Activated CD4-positive, CD25-positive, alpha-beta regulatory T cell (primary cell): ENCODE measurements around the gene EPHB2.

Experiments
- DNase-seq, 4 experiments: peaks; one replicate each; lab custom pipeline; 2025; lab: John Stamatoyannopoulos, UW

The EPHB2 gene

DNA sequence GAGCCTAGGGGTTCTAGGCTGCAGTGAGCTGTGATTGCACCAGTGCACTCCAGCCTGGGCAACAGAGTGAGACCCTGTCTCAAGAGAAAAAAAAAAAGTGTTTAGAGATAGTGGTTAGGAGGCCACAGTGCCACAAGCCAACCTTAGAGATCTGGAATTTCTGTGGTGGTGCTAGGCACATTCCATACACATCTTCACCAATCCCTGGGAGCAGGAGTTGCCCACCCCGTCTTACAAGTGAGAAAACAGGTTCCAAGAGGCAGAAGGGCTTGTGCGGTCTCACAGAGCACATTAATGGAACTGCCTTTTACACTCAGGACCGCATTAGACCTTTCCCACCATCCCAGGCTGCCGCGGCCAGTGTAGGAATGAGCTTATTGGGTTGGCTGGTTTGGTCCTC lies 93.2 kb downstream of the EPHB2 start:
- DNase-seq: no peak

DNA sequence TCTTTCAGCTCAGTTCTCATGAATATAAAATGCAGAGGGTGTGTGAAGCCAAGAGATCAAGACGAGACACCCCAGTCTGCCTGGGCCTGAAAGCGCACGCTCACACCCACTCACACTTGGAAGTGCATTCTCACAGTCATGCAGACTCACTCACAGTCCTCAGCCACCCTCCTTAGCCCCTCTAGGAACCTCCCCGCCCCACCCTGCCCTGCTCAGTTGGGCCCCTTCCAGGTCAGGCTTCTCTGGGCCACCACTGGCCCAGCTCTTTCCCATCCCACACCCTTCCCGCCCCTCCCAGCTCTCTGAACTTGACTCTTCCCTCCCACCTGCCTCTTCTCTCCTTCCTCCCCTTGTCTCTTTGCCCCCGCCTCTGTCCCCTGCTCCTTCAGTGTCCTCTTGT lies 93.8 kb downstream of the EPHB2 start:
- DNase-seq: no peak

DNA sequence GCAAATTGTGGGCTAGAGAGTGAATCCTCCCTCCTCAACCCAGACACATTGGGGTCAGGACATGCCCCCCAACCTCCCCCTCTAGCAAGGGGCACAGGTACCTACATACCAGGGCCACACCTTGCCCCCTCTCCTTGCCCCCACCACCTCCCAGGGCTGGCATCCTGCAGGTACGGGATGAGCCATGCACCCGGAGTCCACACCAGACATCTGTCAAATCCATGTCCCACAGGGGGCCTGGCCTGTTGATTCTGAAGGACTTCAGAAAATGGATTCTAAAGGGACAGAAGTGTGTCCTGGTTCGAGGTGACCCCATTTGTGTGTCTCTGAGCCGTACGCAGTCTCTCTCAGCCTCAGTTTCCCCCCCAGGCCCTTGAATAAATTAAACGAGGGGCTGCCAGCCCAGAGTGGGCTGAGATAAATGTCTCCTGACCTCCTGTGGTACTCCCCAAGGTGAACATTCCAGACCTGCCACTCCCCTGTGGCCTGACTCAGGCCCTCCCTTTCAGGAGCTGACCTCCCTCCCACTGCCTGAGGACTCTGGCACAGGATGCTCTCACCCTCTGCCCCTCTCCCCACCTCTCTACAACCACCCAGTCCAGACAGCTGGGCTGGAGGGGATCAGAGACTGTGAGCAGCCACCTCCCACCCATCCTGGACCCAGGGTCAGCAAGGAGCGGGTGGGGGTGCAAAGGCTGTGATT lies 94.5 kb downstream of the EPHB2 start:
- no peak for DNase-seq

DNA sequence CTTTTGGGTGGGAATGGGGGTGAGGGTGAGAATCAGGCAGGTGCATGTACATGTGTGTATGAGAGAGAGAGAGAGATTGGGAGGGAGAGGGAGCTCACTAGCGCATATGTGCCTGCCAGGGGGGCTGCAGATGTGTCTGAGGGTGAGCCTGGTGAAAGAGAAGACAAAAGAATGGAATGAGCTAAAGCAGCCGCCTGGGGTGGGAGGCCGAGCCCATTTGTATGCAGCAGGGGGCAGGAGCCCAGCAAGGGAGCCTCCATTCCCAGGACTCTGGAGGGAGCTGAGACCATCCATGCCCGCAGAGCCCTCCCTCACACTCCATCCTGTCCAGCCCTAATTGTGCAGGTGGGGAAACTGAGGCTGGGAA lies 95.0 kb downstream of the EPHB2 start:
- no peak for DNase-seq

DNA sequence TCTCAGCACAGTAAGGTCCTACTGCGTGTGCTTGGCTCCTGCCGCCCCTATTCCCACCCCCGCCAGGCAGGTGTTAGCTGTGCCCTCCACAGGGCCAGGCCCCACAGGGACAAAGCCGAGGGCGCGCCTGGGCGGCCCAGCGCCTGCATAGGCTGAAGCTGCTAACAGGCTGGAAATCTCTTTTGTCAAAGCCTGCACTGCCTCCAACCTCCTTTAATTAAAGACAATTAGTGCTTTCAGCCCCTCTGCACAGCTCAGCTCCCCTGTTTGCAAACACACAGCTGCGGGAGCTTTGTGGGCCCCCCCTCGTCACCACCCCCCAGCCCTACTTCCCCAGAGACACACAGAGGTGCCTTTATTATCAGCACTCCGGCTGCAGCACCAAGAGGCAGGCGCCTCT lies 95.9 kb downstream of the EPHB2 start:
- DNase-seq: no peak

DNA sequence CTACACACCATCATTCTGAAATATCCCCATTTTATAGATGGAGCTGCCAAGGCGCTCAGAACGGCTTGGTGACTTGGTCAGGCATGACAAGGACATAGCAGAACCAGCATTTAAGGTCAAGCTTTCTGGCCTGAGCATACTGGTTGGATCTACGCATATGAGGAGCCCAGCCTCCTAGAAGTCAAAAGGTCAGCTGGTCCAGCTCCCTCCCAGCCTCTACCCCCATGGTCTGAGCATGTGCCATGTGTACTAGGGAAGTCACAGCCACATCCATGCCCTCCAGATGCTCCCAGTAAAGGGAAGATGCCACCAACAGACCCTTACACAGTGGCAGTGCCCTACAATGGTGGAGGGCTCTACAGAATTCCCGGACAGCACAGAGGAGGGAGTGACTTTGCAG lies 96.7 kb downstream of the EPHB2 start:
- DNase-seq: no peak

DNA sequence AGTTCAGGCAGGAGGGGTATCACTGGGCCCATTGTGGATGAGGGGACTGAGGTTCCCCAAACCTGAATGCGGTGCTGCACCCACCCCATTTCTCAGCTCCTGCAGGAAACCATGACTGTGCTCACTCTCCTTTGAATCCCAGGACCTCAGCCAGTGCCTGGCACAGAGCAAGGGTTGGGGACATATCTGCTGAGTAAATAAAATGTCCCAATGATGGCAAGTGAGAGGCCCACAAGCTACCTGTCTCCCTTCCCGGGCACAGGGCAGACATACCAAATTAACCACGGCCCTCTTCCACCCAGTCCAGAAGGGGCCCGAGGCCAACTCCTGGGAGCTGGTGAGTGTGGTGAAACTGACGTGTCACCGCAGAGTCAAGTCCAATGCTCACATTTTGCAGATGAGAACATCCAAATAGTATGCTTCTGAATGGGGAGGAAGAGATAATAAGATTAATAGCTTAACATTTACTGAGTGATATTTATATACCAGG lies 97.6 kb downstream of the EPHB2 start:
- no peak for DNase-seq

DNA sequence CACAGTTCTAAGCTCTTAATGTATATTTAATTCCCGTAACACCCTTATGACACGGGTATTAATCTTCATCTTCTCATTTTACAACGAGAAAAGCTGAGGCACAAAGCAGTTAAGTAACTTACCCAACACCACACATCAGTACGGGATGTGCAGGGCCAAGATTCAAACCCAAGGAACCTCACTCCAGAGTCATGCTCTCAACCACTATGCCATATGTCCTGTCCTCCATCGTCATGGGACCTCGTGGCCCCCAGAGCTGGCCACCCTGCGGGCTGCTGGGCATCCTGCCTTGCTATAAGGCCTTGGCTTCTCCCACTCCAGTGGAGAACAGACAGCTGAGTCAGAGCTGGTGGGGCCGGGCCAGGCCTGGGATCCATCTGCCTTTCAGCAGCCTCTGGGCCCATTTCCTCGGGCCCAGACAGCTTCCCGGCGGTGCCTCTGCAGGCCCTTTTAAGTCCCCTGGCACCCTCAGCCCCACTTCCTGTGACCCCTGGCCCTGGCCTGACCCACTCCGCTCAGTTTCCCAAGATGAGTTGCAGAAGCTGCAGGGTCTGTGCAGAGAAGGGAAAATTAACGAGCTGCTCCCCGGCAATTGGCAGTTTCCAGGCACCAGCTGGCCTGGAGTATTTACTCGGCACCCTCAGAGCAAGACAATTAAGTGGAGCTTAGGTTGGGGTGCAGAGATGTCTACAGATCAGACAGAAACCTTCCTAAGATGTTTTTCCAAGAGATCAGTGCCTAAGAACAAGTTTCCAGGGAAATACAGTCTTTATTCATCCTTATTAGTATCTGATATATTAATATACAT lies 98.2 kb downstream of the EPHB2 start:
- no peak for DNase-seq

DNA sequence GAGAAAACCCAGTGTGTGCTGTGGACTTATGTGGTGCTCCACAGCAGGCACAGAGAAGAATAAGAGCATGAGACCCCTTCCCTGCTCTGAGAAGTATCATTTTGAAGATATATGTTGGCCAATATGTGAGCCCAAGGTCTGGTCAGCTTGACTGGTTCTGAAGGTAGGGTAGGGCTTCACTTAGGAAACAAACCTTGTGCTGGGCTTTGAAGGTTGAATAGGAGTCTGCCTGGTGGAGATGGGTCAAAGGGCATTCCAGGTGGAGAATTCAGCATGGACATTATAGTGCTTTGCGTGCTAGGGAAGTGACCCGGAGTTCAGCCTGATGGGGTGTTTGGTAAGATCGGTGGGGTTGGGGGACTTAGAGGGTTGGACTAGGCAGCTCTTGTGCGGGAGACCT lies 99.1 kb downstream of the EPHB2 start:
- no peak for DNase-seq

DNA sequence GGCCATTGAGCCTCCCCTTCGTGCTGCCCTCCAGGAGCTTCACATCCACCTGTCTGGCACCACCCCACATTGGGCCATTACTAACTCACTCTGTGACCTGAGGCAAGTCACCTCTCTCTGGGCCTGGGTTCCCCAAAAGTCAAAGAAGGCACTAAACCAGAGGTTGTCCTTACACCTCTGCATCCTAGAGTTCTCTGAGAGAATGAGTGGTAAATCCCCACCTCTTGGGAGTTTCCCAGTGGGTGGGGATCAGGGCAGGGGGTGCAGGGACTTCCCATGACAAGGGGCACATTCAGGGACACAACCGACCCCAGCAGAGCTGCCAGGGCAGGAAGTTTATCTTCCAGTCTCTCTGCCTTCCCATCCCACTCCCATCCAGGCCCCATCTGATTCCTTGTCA lies 99.7 kb downstream of the EPHB2 start:
- DNase-seq: no peak

DNA sequence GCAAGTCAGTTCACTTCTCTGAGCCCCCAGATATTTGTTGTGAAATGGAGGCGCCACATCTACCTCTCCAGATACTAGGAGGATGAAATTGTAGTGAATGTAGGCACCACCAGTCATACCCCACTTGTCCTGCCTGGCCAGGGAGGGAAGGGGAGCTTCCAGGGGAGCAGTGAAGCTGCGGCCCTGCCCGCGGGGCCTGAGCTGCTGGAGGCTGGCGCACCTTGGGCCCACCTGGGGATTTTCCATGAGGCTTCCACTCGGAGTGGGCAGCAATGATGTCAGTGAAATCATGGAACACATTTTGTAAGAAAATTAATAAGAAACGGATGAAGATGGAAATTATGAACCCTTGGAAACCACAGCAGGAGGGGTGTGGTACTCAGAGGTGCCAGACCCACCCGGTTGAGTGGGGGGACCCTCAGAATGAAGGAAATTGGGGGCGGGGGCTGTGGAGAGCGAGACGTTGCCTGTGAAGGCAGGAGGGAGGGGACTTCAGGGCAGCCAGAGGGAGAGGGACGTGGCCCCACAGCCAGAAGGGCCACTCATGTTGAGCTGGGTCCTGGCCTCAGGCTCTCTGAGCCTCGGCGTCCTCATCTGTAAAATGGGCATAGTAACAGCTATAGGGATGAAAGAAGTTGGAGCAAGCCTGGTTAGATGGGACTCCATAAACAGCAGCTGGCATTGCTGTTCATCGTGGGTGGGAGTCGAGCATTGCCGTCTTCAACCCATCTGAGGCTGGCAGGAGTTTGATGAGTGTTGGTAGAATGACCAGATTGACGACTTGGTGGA lies 101.6 kb downstream of the EPHB2 start:
- DNase-seq: no peak

DNA sequence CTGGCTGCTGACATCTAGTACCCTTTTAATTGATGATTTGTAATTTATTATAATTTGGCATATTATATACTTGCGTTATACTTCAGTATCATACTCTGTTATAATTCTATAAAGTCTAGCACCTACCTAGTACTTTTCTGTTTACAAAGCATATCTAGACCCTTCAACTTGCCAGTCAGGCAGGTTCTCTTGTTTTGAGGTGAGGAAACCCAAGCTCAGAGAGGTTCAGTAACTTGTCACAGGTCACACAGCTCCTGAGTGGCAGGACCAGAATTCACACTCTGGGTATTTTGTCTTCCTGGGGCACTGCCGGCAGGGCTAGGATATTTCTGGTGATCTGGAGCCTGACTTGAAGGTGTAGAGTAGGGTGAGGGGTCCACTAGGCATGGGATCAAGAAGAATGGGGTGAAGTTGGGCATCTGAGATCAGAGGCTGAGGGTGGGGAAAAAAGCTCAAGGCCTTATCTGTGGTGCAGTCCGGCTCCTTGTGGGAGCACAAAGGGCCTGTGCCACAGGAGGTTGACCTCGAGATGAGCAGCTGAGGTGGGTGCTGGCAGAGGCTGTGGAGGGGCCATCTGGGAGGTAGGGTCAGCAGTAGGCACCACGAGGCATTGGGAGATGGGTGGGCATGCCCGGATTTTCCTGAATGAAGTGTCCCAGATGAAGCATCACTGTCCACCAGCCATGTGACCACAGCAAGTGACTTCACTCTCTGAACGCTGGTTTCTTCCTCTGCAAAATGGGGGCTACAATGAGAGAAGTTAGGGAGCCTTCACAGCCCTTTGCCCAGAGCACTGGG lies 102.6 kb downstream of the EPHB2 start:
- no peak for DNase-seq

DNA sequence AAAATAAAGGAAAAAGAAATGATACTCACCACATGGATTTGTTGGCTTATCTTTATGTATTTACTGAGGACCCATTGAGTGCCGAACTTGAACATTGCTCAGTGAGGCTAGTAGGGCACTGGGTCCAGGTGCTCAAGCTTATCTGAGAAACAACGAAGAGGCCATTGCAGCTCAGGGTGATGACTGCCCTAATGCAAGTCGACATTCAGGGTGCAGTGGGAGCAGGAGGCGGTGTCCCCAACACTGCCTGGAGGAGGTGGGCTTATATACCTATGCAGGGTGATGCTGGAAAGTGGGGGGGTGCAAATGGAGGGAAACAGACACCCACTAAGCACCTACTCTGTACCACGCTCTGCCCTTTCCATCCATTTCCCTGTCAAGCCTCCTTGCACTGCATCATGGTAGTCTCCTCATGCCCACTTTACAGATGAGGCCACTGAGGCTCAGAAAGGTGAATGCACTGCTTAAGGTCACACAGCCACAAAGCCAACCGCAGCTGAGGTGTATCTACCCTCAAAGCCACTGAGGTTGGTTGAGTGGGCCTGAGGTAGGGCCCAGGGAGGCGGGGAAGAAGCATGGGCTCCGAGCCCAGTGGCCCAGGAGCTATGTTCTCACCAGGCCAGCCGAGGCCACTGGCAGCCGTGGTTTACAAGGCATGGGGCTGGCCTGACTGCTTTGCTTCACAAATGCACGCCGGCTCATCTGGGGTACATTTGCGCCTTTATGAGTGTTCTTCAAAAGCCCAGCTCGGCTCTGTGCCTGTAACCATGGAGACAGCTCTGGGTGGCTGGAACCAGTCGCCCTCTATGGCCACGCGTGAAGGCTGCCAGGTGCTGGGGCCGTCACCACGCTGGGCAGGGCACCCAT lies 103.8 kb downstream of the EPHB2 start:
- no peak for DNase-seq

DNA sequence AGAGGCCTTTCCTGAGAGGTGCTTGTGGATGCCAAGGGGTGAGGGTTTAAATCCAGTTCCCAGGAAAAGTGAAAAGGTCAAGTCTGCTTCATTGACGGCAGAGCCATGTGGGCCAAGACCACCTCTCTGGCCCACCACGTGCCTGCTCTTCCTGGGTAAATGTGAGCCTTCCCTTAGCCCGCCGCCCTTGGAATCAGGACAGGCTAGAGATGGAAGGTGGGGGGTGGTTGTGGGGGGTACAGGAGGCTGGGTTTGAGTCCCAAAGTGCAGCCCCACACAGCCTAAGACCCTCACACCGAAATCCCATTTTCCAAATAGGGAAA lies 104.4 kb downstream of the EPHB2 start:
- no peak for DNase-seq

DNA sequence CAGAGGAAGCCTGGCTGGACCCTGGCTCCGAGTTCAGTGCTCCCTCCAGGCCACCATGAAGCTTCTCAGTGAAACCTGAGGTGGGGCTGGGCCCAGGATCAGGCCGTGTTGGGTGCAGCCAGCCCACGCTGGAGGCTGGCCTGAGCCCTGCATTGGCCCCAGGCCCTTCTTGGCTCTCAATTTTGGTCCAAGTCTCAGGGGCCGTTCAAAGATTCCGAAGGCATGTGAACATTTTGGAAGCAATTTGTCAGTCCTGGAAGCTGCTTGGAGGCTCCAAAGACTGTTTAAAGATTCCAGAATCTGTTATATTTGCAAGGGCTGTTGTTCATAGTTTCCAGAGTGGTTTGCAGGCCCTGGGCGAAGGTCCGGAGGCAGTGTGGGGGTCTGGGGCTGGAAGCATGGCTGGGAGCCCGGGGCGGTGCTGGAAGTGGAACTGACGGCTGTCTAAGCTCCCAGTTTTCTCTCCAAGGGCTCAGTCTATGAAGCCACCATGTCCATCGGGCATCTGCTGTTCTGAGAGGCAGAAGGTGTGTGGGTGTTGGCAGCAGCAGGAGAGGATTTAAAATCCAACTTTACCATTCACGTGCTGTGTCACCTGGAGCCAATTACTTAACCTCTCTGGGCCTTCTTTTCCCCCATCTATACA lies 104.9 kb downstream of the EPHB2 start:
- DNase-seq: no peak

DNA sequence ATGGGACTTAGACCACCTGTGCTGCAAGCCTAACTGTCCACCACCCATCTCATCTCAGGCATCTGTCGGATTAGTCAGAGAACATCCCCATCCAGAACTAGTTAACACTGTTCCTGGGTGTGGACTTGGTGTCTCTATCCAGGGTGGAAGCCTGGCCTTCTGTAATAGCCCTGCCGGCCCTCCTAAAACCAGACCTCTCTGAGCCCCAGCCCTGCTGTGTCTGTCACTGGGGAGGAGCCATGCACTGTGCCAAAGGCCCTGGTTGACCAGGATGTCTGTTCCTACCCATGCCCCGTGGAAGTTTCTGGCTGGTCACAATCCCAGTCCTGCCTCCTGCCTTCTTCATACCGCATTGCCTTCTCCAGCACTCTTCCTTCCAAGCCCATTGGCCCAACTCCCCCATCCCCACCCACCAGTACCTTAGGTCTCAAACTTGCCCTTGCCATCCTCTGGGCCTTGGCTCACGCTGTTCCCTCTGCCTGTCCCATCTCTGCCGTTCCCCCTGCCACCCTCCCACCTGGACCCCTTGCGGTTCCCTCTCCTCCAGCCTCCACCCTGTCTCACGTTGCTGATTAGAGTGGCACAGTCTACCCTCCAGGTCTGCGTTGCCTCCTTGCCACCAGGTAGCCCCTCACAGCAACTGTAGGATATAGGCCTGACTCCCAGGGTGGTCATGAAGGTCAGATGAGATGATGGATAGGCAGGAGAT lies 105.6 kb downstream of the EPHB2 start:
- no peak for DNase-seq

DNA sequence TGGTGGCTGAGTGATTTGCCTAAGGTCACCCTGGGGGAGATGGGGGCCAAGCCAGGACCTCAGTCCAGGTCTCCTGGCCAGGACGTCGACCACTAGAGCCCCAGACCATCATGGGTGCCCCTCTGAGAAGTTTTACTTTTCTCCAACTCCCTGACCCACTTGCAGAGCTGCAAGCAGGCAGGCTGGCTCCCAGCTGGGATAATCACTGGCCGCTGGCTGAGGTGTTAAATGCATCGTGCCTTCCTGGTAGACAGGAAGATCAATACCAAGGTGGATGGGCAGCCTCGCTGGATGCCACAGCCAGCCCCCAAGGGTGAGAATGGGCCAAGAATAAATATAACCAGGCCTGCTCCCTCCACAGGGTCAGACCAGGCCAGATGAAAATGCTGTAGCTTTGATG lies 106.2 kb downstream of the EPHB2 start:
- no peak for DNase-seq

DNA sequence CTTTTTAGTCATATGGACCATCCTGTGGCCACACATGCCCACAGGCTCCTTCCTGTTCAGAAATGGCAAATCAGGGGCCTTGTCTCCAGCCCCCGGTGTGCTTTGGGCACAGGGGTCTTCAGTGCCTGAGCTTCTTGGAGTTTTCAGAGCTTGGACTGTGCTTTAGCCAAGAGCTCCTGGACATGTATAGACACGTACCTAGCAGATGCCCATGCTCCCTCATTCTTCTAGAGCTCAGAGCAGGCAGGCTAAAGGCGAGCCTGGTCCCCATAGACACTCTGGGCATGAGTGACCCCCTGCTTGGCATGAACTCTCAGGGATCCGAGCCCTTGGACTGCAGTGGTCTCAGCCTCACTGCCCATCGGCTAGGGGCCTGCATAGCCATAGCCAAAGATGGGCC lies 106.8 kb downstream of the EPHB2 start:
- no peak for DNase-seq

DNA sequence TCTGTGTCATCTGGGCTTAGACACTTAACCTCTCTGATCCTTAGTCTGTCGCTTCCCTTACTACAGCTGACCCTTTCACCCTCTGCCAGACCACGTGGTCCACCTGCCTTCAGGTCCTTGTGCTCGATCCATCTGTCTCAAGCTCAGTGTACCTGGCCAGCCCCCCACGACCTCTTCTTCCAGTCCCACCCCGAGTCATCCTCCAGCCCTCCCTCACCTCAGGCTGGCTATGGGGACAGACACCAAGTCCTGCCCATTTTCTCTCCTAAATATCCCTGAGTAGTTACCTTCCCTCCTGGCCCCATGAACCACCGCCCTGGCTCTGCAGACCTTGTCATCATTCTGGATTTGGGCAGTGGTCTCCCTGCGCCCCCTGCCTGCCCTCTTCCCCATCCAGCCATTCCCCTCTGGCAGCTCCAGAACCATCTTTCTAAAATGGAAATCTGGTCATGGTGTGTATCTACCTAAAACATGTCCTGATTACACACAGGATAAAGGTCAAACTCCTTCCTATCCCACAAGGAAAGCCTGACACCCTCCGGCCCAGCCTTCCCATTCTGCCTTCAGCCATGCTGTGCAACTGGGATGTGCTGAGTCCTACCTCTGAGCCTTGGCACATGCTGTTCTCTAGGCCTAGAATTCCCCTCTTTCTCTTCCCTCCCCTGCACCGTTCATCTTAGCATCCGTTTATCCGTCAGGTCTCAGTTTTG lies 107.6 kb downstream of the EPHB2 start:
- DNase-seq: no peak
